GM18861 (cell line): Measurements from ENCODE around the gene CCDC106.

ENCODE experiments used
- ATAC-seq: cut with Tn5 transposase; IDR thresholded peaks from one replicate; pipeline ENCODE4 v1.9.1; 2021; ENCODE audit not compliant: unreplicated experiment

CCDC106 gene

DNA sequence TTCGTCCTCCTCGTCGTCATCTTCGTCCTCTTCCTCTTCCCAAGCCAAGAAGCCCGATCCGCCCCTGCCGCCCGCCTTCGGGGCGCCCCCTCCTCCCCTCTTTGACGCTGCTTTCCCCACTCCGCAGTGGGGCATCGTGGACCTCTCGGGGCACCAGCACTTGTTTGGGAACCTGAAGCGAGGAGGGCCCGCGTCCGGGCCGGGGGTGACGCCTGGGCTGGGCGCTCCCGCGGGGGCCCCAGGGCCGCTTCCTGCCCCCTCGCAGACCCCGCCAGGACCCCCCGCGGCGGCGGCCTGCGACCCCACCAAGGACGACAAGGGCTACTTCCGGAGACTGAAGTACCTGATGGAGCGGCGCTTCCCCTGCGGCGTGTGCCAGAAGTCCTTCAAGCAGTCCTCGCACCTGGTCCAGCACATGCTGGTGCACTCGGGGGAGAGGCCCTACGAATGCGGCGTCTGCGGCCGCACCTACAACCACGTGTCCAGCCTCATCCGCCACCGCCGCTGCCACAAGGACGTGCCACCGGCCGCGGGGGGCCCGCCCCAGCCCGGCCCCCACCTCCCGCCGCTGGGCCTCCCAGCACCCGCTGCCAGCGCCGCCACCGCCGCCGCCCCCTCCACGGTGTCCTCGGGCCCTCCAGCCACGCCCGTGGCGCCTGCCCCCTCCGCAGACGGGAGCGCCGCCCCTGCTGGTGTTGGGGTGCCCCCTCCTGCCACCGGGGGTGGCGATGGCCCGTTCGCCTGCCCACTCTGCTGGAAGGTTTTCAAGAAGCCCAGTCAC is 33.9 kb upstream of the CCDC106 start:
- ATAC-seq = no peak

DNA sequence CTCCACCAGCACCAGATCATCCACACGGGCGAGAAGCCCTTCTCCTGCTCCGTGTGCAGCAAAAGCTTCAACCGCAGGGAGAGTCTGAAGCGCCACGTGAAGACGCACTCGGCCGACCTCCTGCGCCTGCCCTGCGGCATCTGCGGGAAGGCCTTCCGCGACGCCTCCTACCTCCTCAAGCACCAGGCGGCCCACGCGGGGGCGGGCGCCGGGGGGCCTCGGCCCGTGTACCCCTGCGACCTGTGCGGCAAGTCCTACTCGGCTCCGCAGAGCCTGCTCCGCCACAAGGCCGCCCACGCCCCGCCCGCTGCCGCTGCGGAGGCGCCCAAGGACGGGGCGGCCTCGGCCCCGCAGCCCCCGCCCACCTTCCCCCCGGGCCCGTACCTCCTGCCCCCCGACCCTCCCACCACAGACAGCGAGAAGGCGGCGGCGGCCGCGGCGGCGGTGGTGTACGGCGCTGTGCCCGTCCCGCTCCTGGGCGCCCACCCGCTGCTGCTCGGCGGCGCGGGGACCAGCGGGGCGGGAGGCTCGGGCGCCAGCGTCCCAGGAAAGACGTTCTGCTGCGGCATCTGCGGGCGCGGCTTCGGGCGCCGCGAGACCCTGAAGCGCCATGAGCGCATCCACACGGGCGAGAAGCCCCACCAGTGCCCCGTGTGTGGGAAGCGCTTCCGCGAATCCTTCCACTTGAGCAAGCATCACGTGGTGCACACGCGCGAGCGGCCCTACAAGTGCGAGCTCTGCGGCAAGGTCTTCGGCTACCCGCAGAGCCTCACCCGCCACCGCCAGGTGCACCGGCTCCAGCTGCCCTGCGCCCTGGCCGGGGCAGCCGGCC is 33.1 kb upstream of the CCDC106 start:
- ATAC-seq = no peak

DNA sequence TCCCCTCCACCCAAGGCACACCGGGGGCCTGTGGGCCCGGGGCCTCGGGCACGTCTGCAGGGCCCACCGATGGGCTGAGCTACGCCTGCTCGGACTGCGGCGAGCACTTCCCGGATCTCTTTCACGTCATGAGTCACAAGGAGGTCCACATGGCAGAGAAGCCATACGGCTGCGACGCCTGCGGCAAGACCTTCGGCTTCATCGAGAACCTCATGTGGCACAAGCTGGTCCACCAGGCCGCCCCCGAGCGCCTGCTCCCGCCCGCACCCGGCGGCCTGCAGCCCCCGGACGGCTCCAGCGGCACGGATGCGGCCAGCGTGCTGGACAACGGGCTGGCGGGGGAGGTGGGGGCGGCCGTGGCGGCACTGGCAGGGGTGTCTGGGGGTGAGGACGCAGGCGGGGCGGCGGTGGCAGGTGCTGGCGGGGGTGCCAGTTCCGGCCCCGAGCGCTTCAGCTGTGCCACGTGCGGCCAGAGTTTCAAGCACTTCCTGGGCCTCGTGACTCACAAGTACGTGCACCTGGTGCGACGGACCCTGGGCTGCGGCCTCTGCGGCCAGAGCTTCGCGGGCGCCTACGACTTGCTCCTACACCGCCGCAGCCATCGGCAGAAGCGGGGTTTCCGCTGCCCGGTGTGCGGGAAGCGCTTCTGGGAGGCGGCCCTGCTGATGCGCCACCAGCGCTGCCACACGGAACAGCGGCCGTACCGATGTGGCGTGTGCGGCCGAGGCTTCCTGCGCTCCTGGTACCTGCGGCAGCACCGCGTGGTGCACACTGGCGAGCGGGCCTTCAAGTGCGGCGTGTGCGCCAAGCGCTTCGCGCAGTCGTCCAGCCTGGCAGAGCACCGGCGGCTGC is 32.2 kb upstream of the CCDC106 start:
- no peak for ATAC-seq

DNA sequence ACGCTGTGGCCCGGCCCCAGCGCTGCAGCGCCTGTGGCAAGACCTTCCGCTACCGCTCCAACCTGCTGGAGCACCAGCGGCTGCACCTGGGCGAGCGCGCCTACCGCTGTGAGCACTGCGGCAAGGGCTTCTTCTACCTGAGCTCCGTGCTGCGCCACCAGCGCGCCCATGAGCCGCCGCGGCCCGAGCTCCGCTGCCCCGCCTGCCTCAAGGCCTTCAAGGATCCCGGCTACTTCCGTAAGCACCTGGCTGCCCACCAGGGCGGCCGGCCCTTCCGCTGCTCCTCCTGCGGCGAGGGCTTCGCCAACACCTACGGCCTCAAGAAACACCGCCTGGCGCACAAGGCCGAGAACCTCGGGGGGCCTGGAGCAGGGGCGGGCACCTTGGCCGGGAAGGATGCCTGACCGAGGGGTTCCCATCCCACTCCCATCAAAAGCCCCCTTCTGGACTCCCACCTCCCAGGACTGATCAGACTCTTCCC is 31.6 kb upstream of the CCDC106 start:
- no peak for ATAC-seq

DNA sequence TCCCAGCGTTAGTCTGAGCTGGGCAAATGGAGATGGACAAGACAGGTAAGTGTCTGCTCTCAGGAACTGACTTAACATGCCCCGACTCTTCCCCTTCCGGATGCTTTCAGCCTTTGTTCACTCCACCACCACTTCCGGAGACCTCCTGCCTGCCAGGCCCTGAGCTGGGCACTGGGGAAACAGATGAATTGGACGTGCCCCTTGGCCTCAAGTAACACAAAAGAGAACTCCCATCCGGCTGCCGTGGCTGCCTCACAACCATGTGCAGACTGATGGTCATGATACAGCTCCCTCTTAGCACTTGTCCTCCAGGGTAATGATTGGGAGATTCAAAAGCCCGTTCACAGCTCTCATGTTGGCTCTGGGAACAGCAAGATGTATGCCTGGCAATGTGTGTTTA is 30.6 kb upstream of the CCDC106 start:
- no peak for ATAC-seq

DNA sequence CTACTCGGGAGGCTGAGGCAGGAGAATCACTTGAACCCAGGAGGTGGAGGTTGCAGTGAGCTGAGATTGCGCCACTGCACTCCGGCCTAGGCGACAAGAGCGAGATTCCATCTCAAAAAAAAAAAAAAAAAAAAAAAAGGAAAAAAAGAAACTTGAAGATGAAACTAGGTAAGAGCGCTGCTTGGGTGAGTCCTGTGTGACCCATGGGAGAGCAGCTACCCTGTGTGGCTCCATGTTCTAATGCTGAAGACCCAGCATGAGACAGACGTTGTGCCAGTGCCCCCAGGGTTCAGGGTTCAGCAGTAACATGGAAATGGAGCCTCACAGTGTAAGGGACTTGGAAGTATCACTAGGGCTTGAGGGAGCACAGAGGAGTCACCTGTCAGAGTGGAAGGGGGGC is 29.6 kb upstream of the CCDC106 start:
- ATAC-seq = no peak

DNA sequence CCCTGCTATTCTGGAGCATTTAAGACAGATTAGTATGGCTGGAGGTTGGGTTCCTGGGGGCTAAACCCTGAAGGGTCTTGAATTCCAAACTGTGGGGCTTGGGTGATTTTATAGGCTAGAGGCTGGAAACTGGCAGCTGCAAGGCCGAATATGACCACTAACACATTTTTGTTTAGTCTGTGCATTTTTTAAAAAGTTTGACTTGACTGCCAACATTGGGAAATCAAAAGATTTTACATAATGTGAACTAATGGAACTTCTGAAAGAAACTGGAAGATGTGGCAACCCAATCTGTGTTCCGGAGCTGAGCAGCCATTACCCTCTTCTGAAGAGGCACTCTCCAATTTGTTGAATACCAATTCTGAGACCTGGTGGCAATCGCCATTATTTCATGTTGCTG is 28.7 kb upstream of the CCDC106 start:
- no peak for ATAC-seq

DNA sequence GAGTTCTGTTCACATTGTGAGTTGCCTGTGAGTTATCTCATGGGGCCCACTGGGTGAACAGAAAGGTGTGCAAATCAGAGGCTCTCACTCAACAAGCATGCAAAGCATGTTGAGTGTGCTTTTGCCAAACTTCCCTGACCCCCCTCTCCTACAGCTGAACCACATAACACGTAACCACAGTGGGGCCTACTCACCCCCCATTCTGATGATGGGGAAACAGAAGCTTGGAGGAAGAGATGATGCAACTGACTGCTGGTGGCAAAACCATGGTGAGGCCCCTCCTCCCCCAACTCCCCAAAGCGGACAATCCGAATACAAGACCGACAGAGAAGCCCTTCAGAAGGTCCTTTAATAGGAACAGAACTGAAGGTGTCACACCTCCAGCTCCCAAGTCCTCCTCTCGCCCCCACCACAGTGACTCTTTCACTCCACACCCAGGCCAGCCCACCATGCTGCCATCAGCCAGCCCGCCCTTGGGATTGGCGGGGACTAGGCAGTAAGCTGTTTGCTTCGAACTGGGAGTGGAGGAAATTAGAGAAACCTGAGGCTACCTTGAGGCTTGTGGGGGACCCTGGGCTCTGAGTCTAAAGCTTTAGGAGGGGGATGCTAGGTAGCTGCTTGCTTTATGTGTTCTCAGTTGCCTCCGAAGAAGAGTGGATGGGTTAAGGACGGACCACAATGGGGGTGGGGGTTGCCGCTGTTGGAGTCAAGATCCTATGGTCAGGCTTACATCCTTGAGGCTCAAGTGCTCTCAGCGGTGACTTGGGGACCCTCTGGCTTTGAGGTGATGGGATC is 27.4 kb upstream of the CCDC106 start:
- ATAC-seq = no peak

DNA sequence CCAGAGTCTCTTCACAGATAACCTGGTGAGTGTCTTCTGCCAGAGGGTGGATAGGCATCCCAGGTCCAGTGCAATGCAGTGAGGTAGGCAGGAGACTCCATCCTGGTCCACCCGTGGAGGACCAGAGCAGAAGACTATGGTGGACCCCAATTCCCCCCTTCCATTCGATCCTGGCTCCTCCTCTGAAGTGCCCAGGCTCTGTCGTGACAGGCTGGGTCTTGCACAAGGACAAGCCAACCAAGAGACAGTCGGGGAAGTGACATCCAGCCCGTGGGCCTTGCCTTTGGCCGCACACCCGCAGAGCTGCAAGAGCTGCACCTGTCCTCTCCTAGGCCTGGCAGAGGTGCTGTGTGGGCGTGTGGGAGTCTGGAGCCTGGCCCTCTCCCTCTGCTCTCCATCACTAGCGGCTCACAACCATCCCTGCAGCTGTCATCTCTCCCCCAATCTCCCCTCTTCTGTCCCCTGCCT is 26.8 kb upstream of the CCDC106 start:
- ATAC-seq = no peak

DNA sequence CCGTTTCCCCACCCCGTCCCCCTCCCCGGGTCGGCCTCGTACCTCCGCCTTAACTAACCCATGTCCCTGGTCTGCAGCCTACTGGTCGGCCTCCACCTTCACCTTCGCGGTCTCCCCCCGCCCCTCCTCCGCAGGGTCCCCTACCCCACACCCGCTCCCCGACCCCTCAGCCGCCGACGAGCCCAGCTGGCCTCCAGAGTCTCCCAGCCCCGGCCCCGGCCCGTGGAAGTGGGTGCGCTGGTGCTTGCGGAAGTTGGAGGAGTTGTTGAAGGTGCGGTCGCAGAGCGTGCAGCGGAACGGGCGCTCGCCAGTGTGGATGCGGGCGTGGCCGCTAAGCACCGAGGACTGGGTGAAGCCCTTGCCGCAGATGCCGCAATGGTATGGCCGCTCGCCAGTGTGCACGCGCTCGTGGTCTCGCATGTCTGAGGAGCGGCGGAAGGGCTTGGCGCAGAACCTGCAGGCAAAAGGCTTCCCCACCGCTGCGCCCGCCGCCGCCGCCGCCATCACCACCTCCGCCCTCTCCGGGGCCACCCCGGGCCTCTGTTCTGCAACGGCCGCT is 26.3 kb upstream of the CCDC106 start:
- ATAC-seq = no peak

DNA sequence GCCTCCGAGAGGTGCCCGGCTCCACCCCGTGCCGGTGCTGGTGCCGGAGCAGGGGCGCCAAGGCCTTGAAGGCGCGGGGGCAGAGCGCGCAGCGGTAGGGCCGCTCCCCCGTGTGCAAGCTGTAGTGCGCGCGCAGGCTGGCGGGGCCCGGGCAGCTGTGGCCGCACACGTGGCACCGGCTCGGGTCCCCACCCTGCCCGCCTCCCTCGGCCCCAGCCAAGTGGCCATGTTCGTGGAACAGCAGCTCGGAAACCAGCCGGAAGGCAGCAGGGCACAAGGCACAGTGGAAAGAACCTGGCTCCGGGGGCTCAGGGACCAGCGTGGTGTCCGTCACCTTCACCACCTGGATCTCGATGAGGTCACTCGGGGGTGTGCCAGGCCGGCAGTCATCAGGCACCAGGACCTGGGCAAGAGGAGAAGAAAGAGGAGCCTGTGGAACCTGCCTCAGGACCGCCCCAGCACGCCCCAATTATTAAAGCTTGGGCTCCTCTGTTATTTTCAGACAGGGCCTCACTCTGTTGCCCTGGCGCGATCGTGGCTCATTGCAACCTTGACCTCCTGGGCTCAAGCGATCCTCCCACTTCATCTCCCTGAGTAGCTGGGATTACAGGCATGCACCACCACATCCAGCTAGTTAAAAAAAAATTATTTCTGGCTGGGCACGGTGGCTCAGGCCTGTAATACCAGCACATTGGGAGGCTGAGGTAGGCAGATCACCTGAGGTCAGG is 25.6 kb upstream of the CCDC106 start:
- no peak for ATAC-seq

DNA sequence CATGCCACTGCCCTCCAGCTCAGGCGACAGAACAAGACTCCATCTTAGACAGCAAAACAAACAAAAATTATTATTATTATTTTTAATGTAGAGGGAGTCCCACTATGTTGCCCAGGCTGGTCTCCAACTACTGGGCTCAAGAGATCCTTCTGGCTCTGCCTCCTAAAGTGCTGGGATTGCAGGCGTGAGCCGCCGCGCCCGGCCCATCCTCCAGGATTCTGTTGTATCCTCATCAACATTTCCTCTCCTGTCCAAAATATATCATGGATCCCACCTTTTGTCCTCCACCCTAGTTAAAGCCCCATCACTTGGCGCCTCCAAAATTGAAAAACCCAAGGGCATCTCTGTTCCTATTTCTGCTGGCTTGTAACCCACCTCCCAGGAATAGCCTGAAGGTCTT is 24.9 kb upstream of the CCDC106 start:
- no peak for ATAC-seq

DNA sequence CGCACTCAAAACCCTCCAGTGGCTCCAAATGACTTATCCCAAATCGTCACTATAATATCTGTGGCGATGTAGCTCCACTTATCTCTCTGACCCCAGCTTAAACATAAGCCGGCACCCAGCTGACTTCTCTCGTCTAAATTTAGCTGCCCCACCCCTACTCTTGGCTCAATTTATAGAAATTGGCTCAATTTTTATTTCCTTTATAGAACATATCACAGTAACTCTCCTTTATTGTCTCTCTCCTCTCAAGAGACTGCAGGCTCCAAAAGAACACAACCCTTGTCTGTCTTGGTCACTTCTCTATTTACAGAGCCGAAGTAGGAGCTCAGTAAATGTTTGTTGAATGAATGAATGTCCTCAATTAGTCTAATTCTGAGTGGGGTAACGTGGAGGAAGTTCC is 24.5 kb upstream of the CCDC106 start:
- ATAC-seq = no peak

DNA sequence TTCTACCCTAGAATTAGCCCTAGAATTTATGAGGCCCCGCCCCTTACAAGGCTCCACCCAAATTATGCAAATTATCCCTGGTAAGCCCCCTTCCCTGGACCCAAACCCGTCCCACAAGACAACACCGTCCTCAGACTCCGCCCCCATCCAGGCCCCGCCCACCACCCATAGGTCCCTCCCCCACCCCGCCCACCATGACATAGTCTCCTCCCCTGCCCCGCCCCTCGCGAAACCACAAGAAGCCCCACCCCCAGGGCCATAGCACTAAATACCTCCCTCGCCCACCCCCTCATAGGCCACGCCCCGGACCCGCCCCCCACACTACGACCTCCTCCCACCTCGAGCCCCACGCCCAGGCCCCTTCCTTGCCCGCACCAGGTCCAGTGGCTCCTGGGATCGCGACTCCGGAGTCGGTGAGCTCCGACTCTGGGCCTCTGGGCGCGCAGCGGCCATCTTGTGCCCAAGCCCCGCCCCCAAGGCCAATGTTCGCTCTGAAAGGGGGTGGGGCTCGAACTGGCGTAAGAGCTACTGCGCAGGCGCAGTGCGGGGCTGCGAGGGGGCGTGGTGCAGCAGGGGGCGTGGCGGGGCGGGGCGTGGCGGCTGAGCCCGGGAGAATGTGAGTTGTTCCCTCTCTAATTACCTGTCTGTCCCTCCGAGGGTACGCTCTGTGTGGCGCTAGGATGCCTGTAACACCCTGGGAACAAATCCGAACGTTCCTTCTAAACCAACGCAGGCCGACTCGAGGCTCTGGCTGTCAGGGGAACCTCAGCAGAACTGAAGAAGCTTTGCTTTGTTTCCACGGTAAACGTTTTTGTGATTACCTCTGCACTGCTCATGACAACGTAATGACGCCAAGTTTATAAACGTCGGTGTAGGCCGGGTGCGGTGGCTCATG is 23.7 kb upstream of the CCDC106 start, which contains the start of gene ZNF784:
ZNF784 (minus strand) TSS at position 458 of the 895 bp plus-strand sequence; CDS start at position 453, 5 bp downstream.
- no peak for ATAC-seq

DNA sequence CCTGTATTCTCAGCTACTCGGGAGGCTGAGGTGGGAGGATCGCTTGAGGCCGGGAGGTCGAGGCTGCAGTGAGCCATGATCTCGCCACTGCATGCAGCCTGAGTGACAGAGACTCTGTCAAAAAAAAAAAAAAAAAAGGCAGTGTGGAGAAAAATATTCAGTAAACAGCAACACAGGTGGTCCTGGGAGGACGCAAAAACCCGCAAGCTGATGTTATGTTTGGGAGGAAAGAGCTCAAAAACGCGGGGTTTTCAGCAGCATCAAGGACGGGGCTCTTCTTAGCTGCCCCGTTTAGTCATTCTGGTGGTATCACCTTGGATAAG is 23.0 kb upstream of the CCDC106 start:
- no peak for ATAC-seq

DNA sequence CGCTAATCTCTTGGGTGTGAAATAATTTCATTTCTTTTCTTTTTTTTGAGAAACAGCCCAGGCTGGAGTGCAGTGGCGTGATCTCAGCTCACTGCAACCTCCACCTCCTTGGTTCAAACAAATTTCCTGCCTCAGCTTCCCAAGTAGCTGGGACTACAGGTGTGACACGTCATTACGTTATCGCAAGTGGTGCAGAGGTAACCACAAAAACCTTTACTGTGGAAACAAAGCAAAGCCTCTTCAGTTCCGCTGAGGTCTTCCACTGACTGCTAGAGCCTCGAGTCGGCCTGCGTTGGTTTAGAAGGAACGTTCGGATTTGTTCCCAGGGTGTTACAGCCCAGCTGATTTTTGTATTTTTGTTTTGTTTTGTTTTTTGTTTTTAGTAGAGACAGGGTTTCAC is 21.7 kb upstream of the CCDC106 start:
- no peak for ATAC-seq

DNA sequence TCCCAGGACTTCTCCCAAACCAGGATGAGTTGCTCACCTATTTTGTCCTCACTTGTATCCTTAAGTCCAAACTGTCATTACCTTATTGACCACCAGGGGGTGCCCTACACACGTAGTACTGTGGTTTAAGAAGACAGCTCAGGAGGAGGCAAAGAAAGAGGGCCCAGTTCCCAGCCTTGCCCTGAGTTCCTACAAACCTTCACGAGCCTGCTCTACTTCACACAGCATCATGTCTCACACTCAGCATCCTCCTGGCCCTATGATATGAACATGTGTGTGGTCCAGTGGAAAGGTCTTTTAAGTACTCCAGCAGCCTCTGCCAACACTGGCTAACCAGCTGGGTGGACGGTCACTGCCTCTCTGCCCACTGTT is 15.6 kb upstream of the CCDC106 start:
- ATAC-seq = no peak

DNA sequence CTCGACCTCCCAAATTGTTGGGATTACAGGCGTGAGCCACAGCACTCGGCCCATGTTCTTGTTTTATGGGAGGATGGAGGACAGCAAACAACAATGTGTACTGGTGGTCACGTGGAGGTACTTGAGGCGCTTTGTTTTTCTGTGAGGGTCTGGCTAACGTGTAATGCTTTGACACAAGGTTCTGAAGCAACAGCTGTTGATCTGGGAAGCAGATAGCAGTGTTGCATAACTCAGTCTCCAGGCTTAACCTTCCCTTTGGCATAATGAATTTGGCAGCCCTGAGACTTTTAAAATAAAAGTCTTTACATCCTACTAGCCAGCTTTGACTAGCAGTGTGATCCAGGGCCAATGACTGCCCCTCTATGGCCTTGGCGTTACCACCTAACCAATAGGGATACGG is 14.2 kb upstream of the CCDC106 start:
- no peak for ATAC-seq

DNA sequence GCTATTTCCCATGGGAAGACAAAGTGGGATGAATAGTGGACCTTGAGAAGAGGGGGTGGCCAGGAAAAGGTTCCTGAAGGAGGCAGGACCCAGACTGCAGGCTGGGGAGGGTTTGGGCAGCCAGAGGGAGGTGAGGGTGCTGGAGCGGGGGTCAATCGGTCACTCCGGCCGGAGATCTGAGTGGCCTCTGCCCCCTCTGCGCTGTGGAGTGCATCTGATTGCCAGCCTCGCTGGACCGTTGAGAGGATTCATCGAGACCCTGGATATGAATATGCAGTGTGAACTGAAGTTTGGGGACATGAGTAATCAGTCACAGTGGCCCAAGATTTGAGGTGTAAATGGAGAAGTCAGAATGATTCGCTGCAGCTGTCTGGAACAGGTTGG is 12.7 kb upstream of the CCDC106 start:
- no peak for ATAC-seq
